Neural cell (in vitro differentiated cells): Measurements from ENCODE around the gene SLC4A2. TPM values are rescaled to one million over a fixed set of nuclear protein-coding genes. Genes with fewer than 3 reads are reported as not detected.

Experiments
- H2AFZ ChIP-seq: fragments of 200-600, 300-800 bp; sonication (generic), shearing (Covaris generic); 2 replicates; pipeline ENCODE4 v1.6.0; 2014; ENCODE audit warnings: low read depth, mild to moderate bottlenecking, antibody characterized with exemption, low read length, moderate library complexity
- H3F3A ChIP-seq: fragments of 200-600 bp; shearing (Covaris generic); 2 replicates; pipeline ENCODE4 v1.6.1; 2016; ENCODE audit warnings: mild to moderate bottlenecking, moderate library complexity, mixed read lengths, antibody characterized with exemption, low read length; ENCODE audit not compliant: insufficient read depth, poor library complexity, severe bottlenecking
- H3K27ac ChIP-seq: fragments of 200-600, 300-800 bp; sonication (generic), shearing (Covaris generic); 2 replicates; pipeline ENCODE4 v1.5.1; 2014; ENCODE audit warnings: mild to moderate bottlenecking, low read length, moderate library complexity
- H3K27me3 ChIP-seq: fragments of 300-800, 200-600 bp; sonication (generic), shearing (Covaris generic); 2 replicates; pipeline ENCODE4 v1.6.0; 2014; ENCODE audit warnings: mild to moderate bottlenecking, low read depth, low read length, moderate library complexity; ENCODE audit not compliant: insufficient read depth
- H3K36me3 ChIP-seq: fragments of 300-800, 200-600 bp; sonication (generic), shearing (Covaris generic); 2 replicates; pipeline ENCODE4 v1.5.1; 2014; ENCODE audit warnings: mild to moderate bottlenecking, antibody characterized with exemption, low read length, moderate library complexity; ENCODE audit not compliant: insufficient read depth
- H3K4me2 ChIP-seq: fragments of 300-800, 200-600 bp; sonication (generic), shearing (Covaris generic); 2 replicates; pipeline ENCODE4 v1.6.0; 2014; ENCODE audit warnings: mild to moderate bottlenecking, low read length
- H3K4me3 ChIP-seq: fragments of 300-800, 200-600 bp; sonication (generic), shearing (Covaris generic); 2 replicates; pipeline ENCODE4 v1.5.1; 2014; ENCODE audit warnings: mild to moderate bottlenecking, low read length, moderate library complexity
- H3K79me2 ChIP-seq: fragments of 200-600 bp; shearing (Covaris generic); replicated peaks from 2 replicates; pipeline ENCODE4 v1.6.0; 2014; ENCODE audit warnings: mild to moderate bottlenecking, low read length, moderate library complexity; ENCODE audit not compliant: insufficient read depth
- H3K9ac ChIP-seq: fragments of 300-800, 200-600 bp; sonication (generic), shearing (Covaris generic); 2 replicates; pipeline ENCODE4 v1.6.1; 2016; ENCODE audit warnings: mild to moderate bottlenecking, low read length, mixed read lengths
- H3K9me2 ChIP-seq: fragments of 200-600 bp; shearing (Covaris generic); 2 replicates; pipeline ENCODE4 v1.6.1; 2016; ENCODE audit warnings: mild to moderate bottlenecking, low read length, mixed read lengths; ENCODE audit not compliant: insufficient read depth
- H3K9me3 ChIP-seq: fragments of 200-600, 300-800 bp; sonication (generic), shearing (Covaris generic); 2 replicates; pipeline ENCODE4 v1.6.1; 2016; ENCODE audit warnings: mild to moderate bottlenecking, mixed run types, low read length, moderate library complexity, mixed read lengths
- H4K20me1 ChIP-seq: fragments of 200-600 bp; shearing (Covaris generic); 2 replicates; pipeline ENCODE4 v1.6.1; 2016; ENCODE audit warnings: mild to moderate bottlenecking, mixed run types; ENCODE audit not compliant: insufficient read depth
- EP300 ChIP-seq: fragments of 450-650 bp; conservative IDR thresholded peaks from 2 replicates; pipeline ENCODE4 v1.6.1; 2014; ENCODE audit warnings: antibody characterized with exemption, mild to moderate bottlenecking, moderate library complexity; ENCODE audit not compliant: poor library complexity, severe bottlenecking
- EZH2 ChIP-seq: fragments of 200-600, 300-800 bp; shearing (Covaris generic), sonication (generic); IDR thresholded peaks from 2 replicates; pipeline ENCODE4 v1.6.1; 2014; ENCODE audit warnings: antibody characterized with exemption, low read length, borderline replicate concordance, mild to moderate bottlenecking; ENCODE audit not compliant: insufficient read depth, poor library complexity, severe bottlenecking
- MXI1 ChIP-seq: fragments of 450-650 bp; conservative IDR thresholded peaks from 2 replicates; pipeline ENCODE4 v1.6.1; 2014; ENCODE audit warnings: antibody characterized with exemption, mild to moderate bottlenecking; ENCODE audit not compliant: poor library complexity, severe bottlenecking
- POLR2AphosphoS5 ChIP-seq: IDR thresholded peaks from 2 replicates; pipeline ENCODE4 v1.6.1; 2012
- RAD21 ChIP-seq: fragments of 450-650 bp; conservative IDR thresholded peaks from 2 replicates; pipeline ENCODE4 v1.6.1; 2014; ENCODE audit warnings: antibody characterized with exemption, mild to moderate bottlenecking, moderate library complexity
- SMC3 ChIP-seq: fragments of 450-650 bp; conservative IDR thresholded peaks from 2 replicates; pipeline ENCODE4 v1.6.1; 2014; ENCODE audit warnings: antibody characterized with exemption, mild to moderate bottlenecking, moderate library complexity; ENCODE audit not compliant: poor library complexity
- TAF1 ChIP-seq: IDR thresholded peaks from 2 replicates; pipeline ENCODE4 v1.6.1; 2012; ENCODE audit warnings: low read depth
- polyA plus RNA-seq: library from polyadenylated mRNA; depleted of rRNA; stranded (reverse); fragments of >200 nt; gene quantifications from 2 replicates; pipeline ENCODE4 v1.2.3, GENCODE V29; 2014
- TF ChIP-seq, protein P1 (sequence below): fragments of 450-650 bp; IDR thresholded peaks from 2 replicates; pipeline ENCODE4 v1.5.1; 2014; ENCODE audit warnings: antibody characterized with exemption, mild to moderate bottlenecking, moderate library complexity; ENCODE audit not compliant: poor library complexity, severe bottlenecking
- TF ChIP-seq, protein P2 (sequence below): IDR thresholded peaks from 2 replicates; pipeline ENCODE4 v1.6.1; 2012; ENCODE audit warnings: borderline replicate concordance

The SLC4A2 gene
- polyA plus RNA-seq, 1 donor from 2014 or later, result 2.4 TPM

DNA sequence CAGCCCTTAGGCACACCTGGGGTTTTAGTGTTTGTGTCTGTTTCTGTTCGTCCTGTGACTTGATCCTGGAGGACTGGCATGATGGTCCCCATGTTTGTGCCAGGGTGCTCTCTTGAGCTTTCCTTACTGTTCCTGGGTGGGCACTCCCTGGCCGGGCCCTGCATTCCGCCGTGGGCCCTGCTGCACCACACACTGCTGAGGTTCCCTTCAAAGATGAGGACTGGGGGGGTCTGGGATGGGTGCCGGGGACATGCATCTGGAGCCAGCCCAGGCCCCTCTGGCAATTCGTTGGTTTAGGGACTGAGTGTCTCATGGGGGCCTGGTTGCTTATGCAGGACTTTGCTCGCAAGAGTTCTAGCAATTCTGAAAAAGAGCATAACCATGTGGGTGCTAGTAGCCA lies 31.6 kb downstream of the SLC4A2 start:
- Histone ChIP-seq H2AFZ (no peak overlapping the region), H3K36me3 (no peaks in the 10 kb centered on the region), H3K9me2 (no peaks in the 10 kb centered on the region), H3K27me3 (no peaks in the 10 kb centered on the region), H3K79me2 (peaks cover 77% of the 10 kb centered on the region), H3K4me3 (no peak overlapping the region), H3K27ac (no peak overlapping the region), H3K9me3 (no peaks in the 10 kb centered on the region), H4K20me1 (peaks cover 46% of the 10 kb centered on the region), H3K9ac (no peak overlapping the region), H3F3A (peaks cover 3% of the 10 kb centered on the region), H3K4me2 (no peak overlapping the region)
- TF ChIP-seq EZH2 (no peak), MXI1 (no peak), POLR2AphosphoS5 (no peak), RAD21 (no peak), EP300 (no peak), SMC3 (no peak), TAF1 (no peak)
- TF ChIP-seq, protein P1, sequence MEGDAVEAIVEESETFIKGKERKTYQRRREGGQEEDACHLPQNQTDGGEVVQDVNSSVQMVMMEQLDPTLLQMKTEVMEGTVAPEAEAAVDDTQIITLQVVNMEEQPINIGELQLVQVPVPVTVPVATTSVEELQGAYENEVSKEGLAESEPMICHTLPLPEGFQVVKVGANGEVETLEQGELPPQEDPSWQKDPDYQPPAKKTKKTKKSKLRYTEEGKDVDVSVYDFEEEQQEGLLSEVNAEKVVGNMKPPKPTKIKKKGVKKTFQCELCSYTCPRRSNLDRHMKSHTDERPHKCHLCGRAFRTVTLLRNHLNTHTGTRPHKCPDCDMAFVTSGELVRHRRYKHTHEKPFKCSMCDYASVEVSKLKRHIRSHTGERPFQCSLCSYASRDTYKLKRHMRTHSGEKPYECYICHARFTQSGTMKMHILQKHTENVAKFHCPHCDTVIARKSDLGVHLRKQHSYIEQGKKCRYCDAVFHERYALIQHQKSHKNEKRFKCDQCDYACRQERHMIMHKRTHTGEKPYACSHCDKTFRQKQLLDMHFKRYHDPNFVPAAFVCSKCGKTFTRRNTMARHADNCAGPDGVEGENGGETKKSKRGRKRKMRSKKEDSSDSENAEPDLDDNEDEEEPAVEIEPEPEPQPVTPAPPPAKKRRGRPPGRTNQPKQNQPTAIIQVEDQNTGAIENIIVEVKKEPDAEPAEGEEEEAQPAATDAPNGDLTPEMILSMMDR, result no peak
- TF ChIP-seq, protein P2, sequence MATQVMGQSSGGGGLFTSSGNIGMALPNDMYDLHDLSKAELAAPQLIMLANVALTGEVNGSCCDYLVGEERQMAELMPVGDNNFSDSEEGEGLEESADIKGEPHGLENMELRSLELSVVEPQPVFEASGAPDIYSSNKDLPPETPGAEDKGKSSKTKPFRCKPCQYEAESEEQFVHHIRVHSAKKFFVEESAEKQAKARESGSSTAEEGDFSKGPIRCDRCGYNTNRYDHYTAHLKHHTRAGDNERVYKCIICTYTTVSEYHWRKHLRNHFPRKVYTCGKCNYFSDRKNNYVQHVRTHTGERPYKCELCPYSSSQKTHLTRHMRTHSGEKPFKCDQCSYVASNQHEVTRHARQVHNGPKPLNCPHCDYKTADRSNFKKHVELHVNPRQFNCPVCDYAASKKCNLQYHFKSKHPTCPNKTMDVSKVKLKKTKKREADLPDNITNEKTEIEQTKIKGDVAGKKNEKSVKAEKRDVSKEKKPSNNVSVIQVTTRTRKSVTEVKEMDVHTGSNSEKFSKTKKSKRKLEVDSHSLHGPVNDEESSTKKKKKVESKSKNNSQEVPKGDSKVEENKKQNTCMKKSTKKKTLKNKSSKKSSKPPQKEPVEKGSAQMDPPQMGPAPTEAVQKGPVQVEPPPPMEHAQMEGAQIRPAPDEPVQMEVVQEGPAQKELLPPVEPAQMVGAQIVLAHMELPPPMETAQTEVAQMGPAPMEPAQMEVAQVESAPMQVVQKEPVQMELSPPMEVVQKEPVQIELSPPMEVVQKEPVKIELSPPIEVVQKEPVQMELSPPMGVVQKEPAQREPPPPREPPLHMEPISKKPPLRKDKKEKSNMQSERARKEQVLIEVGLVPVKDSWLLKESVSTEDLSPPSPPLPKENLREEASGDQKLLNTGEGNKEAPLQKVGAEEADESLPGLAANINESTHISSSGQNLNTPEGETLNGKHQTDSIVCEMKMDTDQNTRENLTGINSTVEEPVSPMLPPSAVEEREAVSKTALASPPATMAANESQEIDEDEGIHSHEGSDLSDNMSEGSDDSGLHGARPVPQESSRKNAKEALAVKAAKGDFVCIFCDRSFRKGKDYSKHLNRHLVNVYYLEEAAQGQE, result no peak

DNA sequence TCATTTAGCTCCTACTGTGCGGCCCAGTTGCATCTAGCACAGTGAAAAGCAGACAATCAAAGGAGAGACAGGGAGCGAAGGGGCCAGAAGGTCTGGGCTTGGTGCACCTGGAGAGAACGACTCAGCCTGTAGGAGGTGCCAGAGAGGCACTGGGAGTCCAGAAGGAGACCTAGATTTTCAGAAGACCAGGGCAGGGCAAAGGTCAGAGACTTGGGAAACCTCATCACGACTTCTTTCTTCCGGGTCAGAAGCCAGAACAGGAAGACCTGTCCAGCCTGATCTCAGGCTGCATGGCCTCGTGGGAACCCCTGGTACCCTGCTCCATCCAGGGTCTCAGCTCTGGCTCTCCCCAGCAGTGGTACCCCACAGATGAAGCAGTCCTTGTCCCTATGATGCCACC lies 32.0 kb downstream of the SLC4A2 start:
- TF ChIP-seq, protein P1, result no peak
- no peak for TF ChIP-seq RAD21
- TF ChIP-seq TAF1, result no peak
- no peak for TF ChIP-seq EP300
- TF ChIP-seq, protein P2, result no peak
- no peak for TF ChIP-seq MXI1
- no peak for TF ChIP-seq SMC3
- TF ChIP-seq EZH2, result no peak
- no peak for TF ChIP-seq POLR2AphosphoS5
- Histone ChIP-seq H3F3A (peaks cover 3% of the 10 kb centered on the region), H4K20me1 (peaks cover 46% of the 10 kb centered on the region), H3K9me2 (no peaks in the 10 kb centered on the region), H3K9me3 (no peaks in the 10 kb centered on the region), H3K27me3 (no peaks in the 10 kb centered on the region), H3K4me2 (no peak overlapping the region), H3K27ac (no peak overlapping the region), H3K4me3 (no peak overlapping the region), H2AFZ (no peak overlapping the region), H3K9ac (no peak overlapping the region), H3K79me2 (peaks cover 79% of the 10 kb centered on the region), H3K36me3 (no peaks in the 10 kb centered on the region)
